C4-2B (cell line): ENCODE data around the gene GTSF1L.

ENCODE experiments used
- H3K27ac ChIP-seq: fragments of 450-650 bp; 2 replicates; pipeline ENCODE4 v1.5.1; 2017
- CTCF ChIP-seq: fragments of 450-650 bp; conservative IDR thresholded peaks from 2 replicates; pipeline ENCODE4 v1.5.1; 2017; ENCODE audit warnings: mild to moderate bottlenecking
- ZFX ChIP-seq: fragments of 450-650 bp; IDR thresholded peaks from 2 replicates; pipeline ENCODE4 v1.6.1; 2017

Gene GTSF1L

GRCh38 chr20:43716123-43716522, 10.7 kb downstream of the GTSF1L start:
- TF ChIP-seq ZFX (no peak), CTCF (no peak)
- H3K27ac ChIP-seq, result no peak overlapping the region

- TF ChIP-seq ZFX, result no peak
- no peak for TF ChIP-seq CTCF
- H3K27ac ChIP-seq, result no peak overlapping the region
Measured at GRCh38 chr20:43715511-43715910, 11.3 kb downstream of the GTSF1L start.

DNA sequence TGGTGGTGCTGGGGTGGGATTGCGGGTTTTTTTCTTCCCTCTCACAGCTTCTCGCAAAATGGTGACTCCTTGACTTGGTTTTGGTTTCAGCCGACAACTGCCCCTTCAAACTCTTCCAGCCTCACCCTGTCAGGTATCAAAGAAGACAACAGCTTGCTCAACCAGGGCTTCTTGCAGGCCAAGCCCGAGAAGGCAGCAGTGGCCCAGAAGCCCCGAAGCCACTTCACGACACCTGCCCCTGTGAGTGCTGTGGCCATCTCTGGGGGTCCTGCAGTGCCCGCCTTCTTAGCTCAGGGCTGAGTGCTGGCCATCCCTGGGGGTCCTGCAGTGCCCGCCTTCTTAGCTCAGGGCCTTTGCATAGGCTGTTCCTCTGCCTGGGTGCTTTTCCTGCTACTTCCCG, 11.8 kb downstream of the GTSF1L start:
- H3K27ac ChIP-seq, result no peak overlapping the region
- TF ChIP-seq ZFX (no peak), CTCF (no peak)

GRCh38 chr20:43711098-43711654, 15.6 kb downstream of the GTSF1L start:
- TF ChIP-seq ZFX (no peak), CTCF (no peak)
- H3K27ac ChIP-seq, result no peak overlapping the region

DNA sequence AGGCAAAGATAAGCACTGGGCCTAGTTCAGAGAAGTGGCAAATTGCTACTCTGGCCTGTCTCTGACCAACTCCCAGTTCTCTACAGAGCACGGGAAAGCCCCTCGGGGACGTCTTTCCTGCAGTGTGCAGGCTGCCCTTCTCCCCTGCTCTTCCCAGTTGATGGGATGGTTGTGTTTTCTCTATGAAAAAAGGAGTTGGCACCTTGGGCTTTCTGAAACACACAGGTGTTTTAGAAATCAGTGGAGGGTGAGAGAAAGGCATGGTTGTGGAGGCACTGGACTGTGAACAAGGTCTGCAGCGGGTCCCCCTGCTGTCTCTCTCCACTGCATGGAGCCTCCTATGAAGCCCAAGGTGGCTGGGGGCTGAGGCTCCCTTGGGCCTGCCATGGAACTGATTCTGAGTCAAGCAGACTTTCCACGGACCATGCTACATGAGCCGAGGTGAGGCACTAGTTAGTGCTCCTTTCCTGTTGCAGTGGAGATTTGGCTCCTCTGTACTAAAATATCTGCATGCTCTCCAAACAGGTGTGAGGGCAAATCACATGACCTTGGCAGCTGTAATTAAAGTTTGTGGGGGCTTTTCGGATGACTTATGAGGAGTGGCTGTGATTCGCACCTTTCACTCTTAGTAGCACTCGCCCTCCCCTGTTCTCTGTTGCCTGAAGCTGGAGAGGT, 16.3 kb downstream of the GTSF1L start:
- no peak for TF ChIP-seq CTCF
- TF ChIP-seq ZFX, result no peak
- H3K27ac ChIP-seq, result no peak overlapping the region

DNA sequence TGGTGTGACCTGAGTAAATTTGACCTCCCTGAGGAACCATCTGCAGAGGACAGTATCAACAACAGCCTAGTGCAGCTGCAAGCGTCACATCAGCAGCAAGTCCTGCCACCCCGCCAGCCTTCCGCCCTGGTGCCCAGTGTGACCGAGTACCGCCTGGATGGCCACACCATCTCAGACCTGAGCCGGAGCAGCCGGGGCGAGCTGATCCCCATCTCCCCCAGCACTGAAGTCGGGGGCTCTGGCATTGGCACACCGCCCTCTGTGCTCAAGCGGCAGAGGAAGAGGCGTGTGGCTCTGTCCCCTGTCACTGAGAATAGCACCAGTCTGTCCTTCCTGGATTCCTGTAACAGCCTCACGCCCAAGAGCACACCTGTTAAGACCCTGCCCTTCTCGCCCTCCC, 24.3 kb downstream of the GTSF1L start:
- no peak overlapping the region for H3K27ac ChIP-seq

More for the DNA sequence above, 24.3 kb downstream of the GTSF1L start:
- TF ChIP-seq ZFX (no peak), CTCF (no peak)
